GM18508 (cell line): ENCODE measurements around the gene MEX3D.
"Not testable (repeated sequence)": the region's sequence is repeated elsewhere in the genome, so short reads cannot be mapped to it uniquely, and the experiment has no call there.

Experiments used
- ATAC-seq: cut with Tn5 transposase; IDR thresholded peaks from one replicate; pipeline ENCODE4 v1.9.1; 2021; ENCODE audit warnings: moderate number of reproducible peaks; ENCODE audit not compliant: insufficient read depth, unreplicated experiment

Gene MEX3D

GRCh38 chr19:1524287-1524971, 43.7 kb downstream of the MEX3D start:
- ATAC-seq: no peak

GRCh38 chr19:1523412-1524286, 44.5 kb downstream of the MEX3D start, which contains the start of gene PLK5:
PLK5 (plus strand) TSS chr19:1524077; CDS start chr19:1526997, 2,920 bp downstream.
- no peak for ATAC-seq

DNA sequence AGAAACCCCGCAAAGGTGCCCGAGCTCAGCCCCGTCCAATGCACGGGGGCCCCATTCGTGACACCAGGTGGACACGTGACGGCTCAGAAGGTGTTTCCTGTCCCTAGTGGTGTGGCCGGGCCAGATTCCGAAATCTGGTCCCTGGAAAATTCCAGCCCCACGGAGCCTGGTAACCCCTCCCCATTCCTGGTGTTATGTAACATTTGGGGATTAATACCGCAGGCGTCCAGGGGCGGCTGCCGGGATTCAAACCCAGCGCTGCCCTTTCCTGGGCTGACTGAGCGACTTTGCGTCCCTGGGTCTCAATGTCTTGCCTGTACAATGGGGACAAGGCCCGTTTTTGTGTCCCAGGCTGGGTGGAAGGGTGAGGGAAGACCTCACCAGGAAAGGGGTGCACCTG, 45.3 kb downstream of the MEX3D start:
- ATAC-seq: no peak

DNA sequence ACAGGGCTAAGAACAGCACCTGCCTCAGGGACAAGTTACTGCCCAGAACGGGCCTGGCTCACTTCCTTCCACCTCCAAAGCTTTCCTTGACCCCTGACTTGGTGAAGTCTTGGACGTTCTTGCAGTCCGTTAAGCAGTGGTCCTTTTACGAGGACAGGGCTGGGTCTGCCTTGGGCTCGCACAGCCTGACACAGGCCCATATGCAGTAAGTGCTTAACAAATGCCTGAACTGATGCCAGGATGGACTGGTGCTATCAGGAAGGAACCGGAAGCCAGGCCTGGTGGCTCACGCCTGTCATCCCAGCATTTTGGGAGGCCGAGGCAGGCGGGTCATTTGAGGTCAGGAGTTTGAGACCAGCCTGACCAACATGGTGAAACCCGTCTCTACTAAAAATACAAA, 46.1 kb downstream of the MEX3D start:
- no peak for ATAC-seq

- no peak for ATAC-seq
Measured at GRCh38 chr19:1521636-1522035, 46.5 kb downstream of the MEX3D start.

DNA sequence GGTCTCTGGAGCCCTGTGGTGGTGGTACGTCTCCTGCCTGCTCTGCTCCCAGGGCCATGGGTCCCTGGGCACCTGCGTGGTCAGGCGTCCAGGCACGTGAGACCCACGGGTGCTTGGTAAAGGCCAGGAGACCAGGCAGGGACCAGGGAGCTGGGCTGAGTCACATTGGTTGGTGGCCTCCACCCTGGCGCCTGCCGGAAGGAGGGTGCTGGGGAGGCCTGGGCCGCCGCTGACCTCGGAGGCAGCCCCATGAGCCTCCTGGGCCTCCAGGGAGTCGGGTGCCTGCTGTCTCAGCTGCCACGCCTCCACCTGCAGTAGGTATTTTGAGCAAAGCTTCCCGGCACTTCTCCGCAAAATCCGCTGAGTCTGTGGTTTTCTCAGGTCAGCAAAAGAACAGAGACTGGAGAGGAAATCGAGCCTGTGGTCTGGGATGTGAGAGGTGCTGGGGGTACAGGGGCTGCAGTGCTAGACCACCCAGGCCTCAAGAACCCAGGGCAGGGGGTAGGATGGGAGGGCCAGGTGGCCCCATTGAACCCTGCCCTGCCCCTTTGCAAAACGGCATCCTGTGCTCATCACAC, 47.8 kb downstream of the MEX3D start:
- ATAC-seq: no peak

- not testable (repeated sequence) for ATAC-seq
Measured at GRCh38 chr19:1519802-1520201, 48.3 kb downstream of the MEX3D start.

GRCh38 chr19:1518471-1518870, 49.7 kb downstream of the MEX3D start:
- ATAC-seq: no peak

- no peak for ATAC-seq
Measured at GRCh38 chr19:1516395-1516753, 51.8 kb downstream of the MEX3D start.

GRCh38 chr19:1514986-1515721, 53.0 kb downstream of the MEX3D start:
- no peak for ATAC-seq

DNA sequence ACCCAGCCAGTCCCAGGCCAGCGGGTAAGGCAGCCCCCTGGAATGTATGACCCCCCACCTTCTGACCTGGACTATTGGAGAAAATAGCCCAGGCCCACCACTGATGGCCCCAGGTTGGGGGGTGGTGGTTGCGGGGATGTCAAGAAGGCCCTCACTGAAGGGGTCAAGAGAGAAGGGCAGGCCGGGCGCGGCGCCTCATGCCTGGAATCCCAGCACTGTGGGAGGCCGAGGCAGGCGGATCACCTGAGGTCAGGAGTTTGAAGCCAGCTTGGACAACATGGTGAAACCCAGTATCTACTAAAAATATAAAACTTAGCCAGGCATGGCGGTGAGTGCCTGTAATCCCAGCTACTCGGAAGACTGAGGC, 53.8 kb downstream of the MEX3D start:
- ATAC-seq: no peak

GRCh38 chr19:1513499-1514294, 54.4 kb downstream of the MEX3D start:
- no peak for ATAC-seq

DNA sequence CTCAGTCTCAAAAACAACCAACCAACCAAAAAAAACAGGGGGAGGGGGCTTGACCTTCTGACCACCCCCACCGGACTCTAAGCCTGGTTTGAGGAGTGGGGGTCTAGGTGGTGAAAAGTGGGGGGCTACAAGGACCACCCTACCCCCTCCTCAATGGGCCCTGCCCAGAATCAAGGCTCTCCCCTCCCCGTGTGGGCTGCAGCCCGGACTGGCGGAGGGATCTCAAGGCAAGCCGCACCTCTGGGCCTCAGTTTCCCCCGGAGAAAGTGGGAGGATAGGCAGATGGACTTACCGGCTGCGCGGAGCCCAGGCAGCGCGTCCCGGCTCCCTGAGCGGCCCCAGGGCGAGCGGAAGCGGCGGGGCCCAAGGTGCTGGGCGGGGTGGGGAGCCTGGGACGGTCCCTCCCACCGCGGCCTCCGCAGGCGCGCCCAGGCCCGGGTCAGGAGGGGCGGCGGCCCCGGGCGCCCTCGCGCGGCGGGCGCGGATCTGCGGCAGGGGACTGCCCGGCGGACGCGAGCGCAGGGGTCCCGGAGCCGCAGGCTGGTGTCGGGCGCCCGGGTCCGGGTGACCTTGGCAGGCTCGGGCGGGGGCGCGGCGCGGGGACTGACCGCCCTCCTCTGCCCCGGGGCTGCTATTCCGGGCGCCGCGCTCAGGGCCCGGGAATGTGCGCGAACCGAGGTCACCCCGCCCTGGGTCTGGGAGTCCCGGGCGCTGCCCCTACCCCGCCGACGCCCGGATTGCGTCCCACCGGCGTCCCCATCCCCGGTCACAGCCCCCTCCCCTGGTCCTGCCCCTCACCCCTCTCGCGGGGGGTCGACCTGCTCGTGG, 55.2 kb downstream of the MEX3D start, which contains the start of gene ADAMTSL5:
Gene ADAMTSL5 (minus strand): TSS at position 349 of the 828 bp plus-strand sequence. CDS start 2,076 bp downstream, outside the sequence.
- ATAC-seq: no peak

- no peak for ATAC-seq
Measured at GRCh38 chr19:1511318-1512317, 56.5 kb downstream of the MEX3D start.

DNA sequence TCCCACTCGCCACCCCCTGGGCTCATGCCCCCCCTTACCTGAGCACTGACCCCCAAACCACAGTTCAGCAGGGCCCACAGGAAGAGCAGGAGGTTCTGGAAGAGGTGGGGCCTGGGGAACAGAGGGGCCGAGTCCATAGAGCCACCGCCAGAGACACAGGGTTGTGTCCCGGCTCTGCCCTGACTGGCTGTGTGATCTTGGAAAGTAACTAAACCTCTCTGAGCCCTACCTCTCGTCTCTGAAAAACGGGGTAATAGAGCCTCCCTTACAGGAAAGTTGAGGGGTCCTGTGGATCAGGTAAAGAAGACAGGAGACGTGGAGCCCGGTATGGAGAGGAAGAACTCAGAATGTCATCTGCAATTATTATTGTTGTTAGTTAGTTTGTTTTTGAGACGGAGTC, 57.3 kb downstream of the MEX3D start:
- no peak for ATAC-seq

- no peak for ATAC-seq
Measured at GRCh38 chr19:1510442-1510806, 57.7 kb downstream of the MEX3D start.

DNA sequence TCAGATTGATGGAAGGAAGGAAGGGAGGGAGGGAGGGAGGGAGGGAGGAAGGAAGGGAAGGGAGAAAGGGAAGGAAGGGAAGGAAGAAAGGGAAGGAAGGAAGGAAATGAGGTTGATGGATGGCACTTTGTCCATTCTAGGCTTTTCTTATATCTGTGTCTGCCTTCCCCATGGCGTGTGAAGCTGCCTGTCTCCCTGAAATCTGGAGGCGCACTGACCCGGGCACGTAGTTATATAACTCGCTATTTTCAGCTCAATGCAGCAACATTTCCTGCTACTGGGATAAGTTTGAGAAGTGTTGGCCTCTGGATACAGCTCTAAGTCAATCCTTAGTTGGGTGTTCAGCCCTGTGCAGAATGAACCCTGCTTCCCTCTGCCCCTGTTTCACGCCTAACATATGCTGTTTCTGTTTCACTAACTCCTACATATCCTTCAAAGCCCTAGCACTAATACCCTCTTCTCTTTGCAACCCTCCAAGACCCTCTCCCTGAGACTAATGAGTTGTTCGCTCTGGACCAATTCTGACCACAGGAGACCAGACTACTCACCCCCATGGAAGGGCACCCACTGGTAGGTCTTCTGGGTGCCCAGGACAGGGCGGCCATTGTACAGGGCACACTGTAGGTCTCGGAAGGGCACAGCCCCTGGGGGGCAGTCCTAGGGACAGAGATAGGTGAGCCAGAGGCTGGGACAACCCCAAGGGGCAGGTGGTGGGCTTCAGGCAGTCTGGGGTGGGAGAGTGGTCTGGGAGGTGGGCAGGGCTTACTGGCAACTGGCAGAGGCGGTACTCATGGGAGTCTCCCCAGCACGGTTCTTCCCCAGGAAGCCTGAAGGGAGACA, 58.3 kb downstream of the MEX3D start:
- ATAC-seq: no peak
